CD14-positive monocyte (primary cell): ENCODE measurements around the gene REC8. TPM values are rescaled to one million over a fixed set of nuclear protein-coding genes. Genes with fewer than 3 reads are reported as not detected.

Experiments used
- DNase-seq, 3 donors: peaks; one replicate each; pipeline ENCODE4 v3.0.0-alpha.2; 2011 to 2022
- H2AFZ ChIP-seq: 2 replicates; pipeline ENCODE4 v1.6.0; 2012; ENCODE audit warnings: mild to moderate bottlenecking, low read depth, low read length, inconsistent platforms; ENCODE audit not compliant: insufficient read depth, poor library complexity, severe bottlenecking
- H3K27ac ChIP-seq, 2 donors: 1 replicate in 1 of 2; 2 replicates in 1 of 2; pipeline ENCODE4 v1.5.1; 2012 to 2013; ENCODE audit warnings: low read length in 2 of 2, control low read depth in 1 of 2, inconsistent platforms in 1 of 2, low read depth in 1 of 2, mild to moderate bottlenecking in 1 of 2
- H3K27me3 ChIP-seq, 2 donors: one replicate each; pipeline versions ENCODE4 v1.6.0 to v1.6.1; 2011 to 2013; ENCODE audit warnings: low read length in 2 of 2; ENCODE audit not compliant: control insufficient read depth in 2 of 2, insufficient read depth in 2 of 2
- H3K36me3 ChIP-seq, 2 donors: replicated peaks in 1 of 2; 1 replicate in 1 of 2; 2 replicates in 1 of 2; pipeline versions ENCODE4 v1.5.1 to v1.6.1; 2012 to 2013; ENCODE audit warnings: low read length in 2 of 2, control low read depth in 1 of 2, inconsistent platforms in 1 of 2, mild to moderate bottlenecking in 1 of 2; ENCODE audit not compliant: insufficient read depth in 2 of 2, control insufficient read depth in 1 of 2
- H3K4me1 ChIP-seq, 2 donors: 1 replicate in 1 of 2; 2 replicates in 1 of 2; pipeline versions ENCODE4 v1.5.1 to v1.6.1; 2012 to 2013; ENCODE audit warnings: low read length in 2 of 2, control low read depth in 1 of 2, inconsistent platforms in 1 of 2, mild to moderate bottlenecking in 1 of 2, moderate library complexity in 1 of 2; ENCODE audit not compliant: insufficient read depth in 2 of 2, control insufficient read depth in 1 of 2
- H3K4me2 ChIP-seq: replicated peaks from 2 replicates; pipeline ENCODE3; 2012; ENCODE audit warnings: low read length, moderate library complexity, mild to moderate bottlenecking; ENCODE audit not compliant: poor library complexity, severe bottlenecking; ENCODE audit errors: extremely low read depth
- H3K4me3 ChIP-seq, 3 experiments: fragments of 200-600 bp in 1 of 3; sonication (generic) in 1 of 3; replicated peaks in 1 of 3; 1 replicate in 2 of 3; 2 replicates in 1 of 3; pipeline ENCODE4 v1.5.1; 2011 to 2013; ENCODE audit warnings: low read length in 3 of 3, mild to moderate bottlenecking in 3 of 3, control low read depth in 2 of 3, low read depth in 2 of 3, inconsistent platforms in 1 of 3, moderate library complexity in 1 of 3
- H3K79me2 ChIP-seq: 2 replicates; pipeline ENCODE4 v1.6.0; 2012; ENCODE audit warnings: mild to moderate bottlenecking, control low read depth, inconsistent platforms, low read length, moderate library complexity; ENCODE audit not compliant: insufficient read depth
- H3K9ac ChIP-seq: 2 replicates; pipeline ENCODE4 v1.6.0; 2017; ENCODE audit warnings: low read length, mild to moderate bottlenecking; ENCODE audit not compliant: insufficient read depth, poor library complexity, severe bottlenecking
- H3K9me3 ChIP-seq, 2 donors: replicated peaks in 1 of 2; 1 replicate in 1 of 2; 2 replicates in 1 of 2; pipeline versions ENCODE4 v1.5.1 to v1.6.1; 2012 to 2013; ENCODE audit warnings: low read length in 2 of 2, control low read depth in 1 of 2; ENCODE audit not compliant: control insufficient read depth in 1 of 2, insufficient read depth in 1 of 2
- H4K20me1 ChIP-seq: 2 replicates; pipeline ENCODE4 v1.6.0; 2012; ENCODE audit warnings: mild to moderate bottlenecking, low read length, control low read depth, moderate library complexity; ENCODE audit not compliant: insufficient read depth
- H3K27ac Mint-ChIP-seq, 7 donors: one replicate each; pipeline ENCODE4 v1.8.0; 2020; ENCODE audit warnings: mild to moderate bottlenecking in 7 of 7, mixed read lengths in 7 of 7, moderate library complexity in 6 of 7, inconsistent platforms in 2 of 7
- H3K27me3 Mint-ChIP-seq, 3 donors: one replicate each; pipeline ENCODE4 v1.8.0; 2021 to 2022; ENCODE audit warnings: low read depth in 3 of 3, mild to moderate bottlenecking in 3 of 3, mixed read lengths in 3 of 3, moderate library complexity in 3 of 3, inconsistent platforms in 1 of 3
- H3K36me3 Mint-ChIP-seq, 2 donors: one replicate each; pipeline ENCODE4 v1.8.0; 2020; ENCODE audit warnings: mixed read lengths in 2 of 2, inconsistent platforms in 1 of 2, mild to moderate bottlenecking in 1 of 2
- H3K4me1 Mint-ChIP-seq: one replicate; pipeline ENCODE4 v1.8.0; 2020; ENCODE audit warnings: mild to moderate bottlenecking, mixed read lengths
- H3K4me3 Mint-ChIP-seq, 2 donors: one replicate each; pipeline ENCODE4 v1.8.0; 2020; ENCODE audit warnings: mild to moderate bottlenecking in 2 of 2, mixed read lengths in 2 of 2, moderate library complexity in 1 of 2
- H3K9me3 Mint-ChIP-seq, 7 donors: one replicate each; pipeline ENCODE4 v1.8.0; 2020 to 2022; ENCODE audit warnings: mixed read lengths in 7 of 7, mild to moderate bottlenecking in 6 of 7, moderate library complexity in 6 of 7, inconsistent platforms in 2 of 7
- WGBS: methylation state at CpG from one replicate; pipeline ENCODE4 v1.1.5; 2013; ENCODE audit warnings: missing lambda C conversion rate; ENCODE audit not compliant: insufficient coverage; 5-methylcytosine and 5-hydroxymethylcytosine counted together
- intact Hi-C, 2 donors: fragments of 100-400 bp; cut with micrococcal nuclease; formaldehyde crosslinking; loops; one replicate each; pipeline versions ENCODE4 v1.15.0 to v1.15.1; 2023
- polyA plus RNA-seq, 3 donors: library from polyadenylated mRNA; depleted of rRNA in 1 of 3; unstranded in 2 of 3; stranded (reverse) in 1 of 3; fragments of 300-500 nt in 2 of 3; fragments of >200 nt in 1 of 3; fragmentation: Illumina TruSeq in 2 of 3; gene quantifications; 1 replicate in 2 of 3; 2 replicates in 1 of 3; pipeline ENCODE4 v1.2.3, GENCODE V29; 2012 to 2021
- TF ChIP-seq, protein P1 (sequence below): fragments of 200-600 bp; IDR thresholded peaks from one replicate; pipeline ENCODE4 v1.8.0; 2022; ENCODE audit warnings: antibody characterized with exemption, mild to moderate bottlenecking

Gene REC8
- polyA plus RNA-seq, 3 donors, result 1.4 to 46.4 (median 2.3) TPM

DNA sequence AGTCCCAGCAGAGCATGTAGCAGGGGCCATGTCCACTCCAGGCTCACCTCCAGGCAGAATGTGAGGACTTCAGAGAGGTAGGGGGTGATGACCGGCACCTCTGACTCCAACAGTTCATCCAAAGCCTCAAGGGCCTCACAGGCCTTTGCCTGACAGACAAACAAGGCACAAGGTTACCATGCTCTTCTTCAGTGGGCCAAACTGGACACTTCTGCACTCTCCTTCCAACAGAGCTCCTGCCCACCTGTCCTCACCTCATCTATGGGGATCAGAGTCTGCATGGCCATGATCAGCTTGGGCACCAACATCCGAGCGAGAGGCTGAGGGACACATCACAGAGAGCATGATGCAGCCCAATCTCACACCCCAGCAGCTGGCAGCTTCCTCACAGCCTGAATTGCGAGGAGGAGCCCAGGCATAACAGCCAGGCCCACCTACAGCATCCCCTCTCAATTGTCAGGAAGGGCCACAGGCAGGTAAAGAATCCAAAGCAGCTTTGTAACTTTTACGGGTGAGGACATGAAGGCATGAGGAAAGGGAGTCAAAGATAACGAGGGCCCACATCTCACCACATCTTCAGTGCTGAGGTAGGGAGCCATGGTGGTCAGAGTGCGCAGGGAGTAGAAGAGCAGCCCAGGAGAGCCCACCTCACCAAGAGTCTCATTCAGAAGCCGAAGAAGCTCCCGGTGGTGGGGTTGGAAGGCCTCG, 15.1 kb downstream of the REC8 start:
- Histone ChIP-seq H3K4me1 (peaks cover 18 to 21% of the 10 kb centered on the region in 2 donors), H3K9ac (no peak overlapping the region), H3K36me3 (peaks cover 24 to 64% of the 10 kb centered on the region in 2 donors), H3K4me3 (no peak overlapping the region), H3K27ac (no peak overlapping the region), H3K27me3 (no peaks in the 10 kb centered on the region), H3K79me2 (peaks cover 9% of the 10 kb centered on the region), H3K9me3 (no peaks in the 10 kb centered on the region), H4K20me1 (no peaks in the 10 kb centered on the region), H2AFZ (no peak overlapping the region), H3K4me2 (no peak overlapping the region)
- WGBS, result 87% methylated on average over 2 of the region's 10 CpGs
- DNase-seq, result no peak
- TF ChIP-seq, protein P1, sequence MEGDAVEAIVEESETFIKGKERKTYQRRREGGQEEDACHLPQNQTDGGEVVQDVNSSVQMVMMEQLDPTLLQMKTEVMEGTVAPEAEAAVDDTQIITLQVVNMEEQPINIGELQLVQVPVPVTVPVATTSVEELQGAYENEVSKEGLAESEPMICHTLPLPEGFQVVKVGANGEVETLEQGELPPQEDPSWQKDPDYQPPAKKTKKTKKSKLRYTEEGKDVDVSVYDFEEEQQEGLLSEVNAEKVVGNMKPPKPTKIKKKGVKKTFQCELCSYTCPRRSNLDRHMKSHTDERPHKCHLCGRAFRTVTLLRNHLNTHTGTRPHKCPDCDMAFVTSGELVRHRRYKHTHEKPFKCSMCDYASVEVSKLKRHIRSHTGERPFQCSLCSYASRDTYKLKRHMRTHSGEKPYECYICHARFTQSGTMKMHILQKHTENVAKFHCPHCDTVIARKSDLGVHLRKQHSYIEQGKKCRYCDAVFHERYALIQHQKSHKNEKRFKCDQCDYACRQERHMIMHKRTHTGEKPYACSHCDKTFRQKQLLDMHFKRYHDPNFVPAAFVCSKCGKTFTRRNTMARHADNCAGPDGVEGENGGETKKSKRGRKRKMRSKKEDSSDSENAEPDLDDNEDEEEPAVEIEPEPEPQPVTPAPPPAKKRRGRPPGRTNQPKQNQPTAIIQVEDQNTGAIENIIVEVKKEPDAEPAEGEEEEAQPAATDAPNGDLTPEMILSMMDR, result no peak
- H3K27me3 Mint-ChIP-seq, result peaks cover 0 to 3% (median 1%) of the 10 kb centered on the region in 3 donors
- no peak overlapping the region for H3K4me3 Mint-ChIP-seq
- intact Hi-C loops, result no loop called here
- peak overlapping the region in 3 of 7 donors; percentile 41 to 73 (median 60) for H3K27ac Mint-ChIP-seq
- H3K4me1 Mint-ChIP-seq, result peaks cover 24% of the 10 kb centered on the region
- peaks cover 50 to 67% of the 10 kb centered on the region in 2 donors for H3K36me3 Mint-ChIP-seq
- no peaks in the 10 kb centered on the region for H3K9me3 Mint-ChIP-seq

DNA sequence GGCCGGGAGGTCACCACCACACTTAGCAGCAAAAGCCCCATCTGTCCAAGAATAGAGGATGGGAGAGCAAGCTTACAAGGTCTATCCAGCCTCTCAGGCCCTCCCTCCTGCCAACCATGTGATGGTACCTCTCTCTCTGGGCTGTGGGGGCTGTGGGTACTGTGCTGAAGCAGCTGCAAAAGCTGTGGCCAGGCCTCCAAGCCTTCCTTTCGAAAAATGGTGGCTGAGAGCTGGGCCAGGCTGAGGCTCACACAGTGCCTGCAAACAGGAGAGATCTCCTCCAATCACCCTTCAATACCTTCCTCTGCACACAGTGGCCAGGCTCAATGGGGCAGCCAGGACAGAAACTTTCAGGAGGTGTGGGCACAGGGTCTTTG, 15.6 kb downstream of the REC8 start:
- no peak overlapping the region for H3K27ac ChIP-seq
- H3K4me1 ChIP-seq, result peaks cover 18 to 21% of the 10 kb centered on the region in 2 donors
- peak overlapping the region in 1 of 3 experiments; percentile 79 for H3K4me3 ChIP-seq
- H2AFZ ChIP-seq, result peak overlapping the region; percentile 79
- no peak overlapping the region for H3K9ac ChIP-seq
- intact Hi-C loops, result no loop called here
- Mint-ChIP-seq H3K9me3 (no peaks in the 10 kb centered on the region), H3K27ac (peak overlapping the region in 2 of 7 donors; percentile 41 to 95), H3K36me3 (peaks cover 51 to 67% of the 10 kb centered on the region in 2 donors), H3K4me1 (peaks cover 25% of the 10 kb centered on the region), H3K27me3 (peaks cover 0 to 3% (median 1%) of the 10 kb centered on the region in 3 donors), H3K4me3 (peak overlapping the region in 1 of 2 donors; percentile 83)
- peaks cover 14% of the 10 kb centered on the region for H3K79me2 ChIP-seq
- H3K4me2 ChIP-seq, result peak overlapping the region; percentile 97
- TF ChIP-seq, protein P1, result no peak
- no peaks in the 10 kb centered on the region for H3K27me3 ChIP-seq
- no CpG with 5 or more reads among the region's 2 CpGs for WGBS
- H3K9me3 ChIP-seq, result no peaks in the 10 kb centered on the region
- peaks cover 25 to 64% of the 10 kb centered on the region in 2 donors for H3K36me3 ChIP-seq
- no peak for DNase-seq
- no peaks in the 10 kb centered on the region for H4K20me1 ChIP-seq
